Stimulated activated CD4-positive, alpha-beta T cell treated with anti-CD3 and anti-CD28 coated beads, TNF-alpha, amount 100 ng/mL, for 4 hours (primary cell): ENCODE data around the gene RPS16.

ENCODE experiments used
- DNase-seq, 3 experiments: peaks; one replicate each; pipeline ENCODE4 v3.0.0-alpha.2; 2020; ENCODE audit warnings: low read depth in 3 of 3

RPS16 gene

DNA sequence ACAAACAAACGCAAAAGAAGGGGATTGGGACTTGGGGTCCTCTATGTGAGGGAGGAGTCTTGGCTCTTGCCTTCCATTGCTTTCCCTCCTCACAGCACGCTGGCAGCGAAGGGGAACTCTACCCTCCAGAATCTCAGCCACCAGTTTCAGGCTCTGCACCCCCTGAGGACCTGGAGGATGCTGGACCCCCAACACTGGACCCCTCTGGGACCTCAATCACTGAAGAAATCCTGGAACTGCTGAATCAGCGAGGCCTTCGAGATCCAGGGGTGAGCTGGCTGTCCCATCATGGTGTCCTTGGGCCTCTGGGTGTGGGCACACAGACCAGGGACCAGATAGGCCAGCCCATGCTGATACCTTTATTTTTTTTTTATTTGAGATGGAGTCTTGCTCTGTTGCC lies 13.7 kb downstream of the RPS16 start:
- no peak for DNase-seq

DNA sequence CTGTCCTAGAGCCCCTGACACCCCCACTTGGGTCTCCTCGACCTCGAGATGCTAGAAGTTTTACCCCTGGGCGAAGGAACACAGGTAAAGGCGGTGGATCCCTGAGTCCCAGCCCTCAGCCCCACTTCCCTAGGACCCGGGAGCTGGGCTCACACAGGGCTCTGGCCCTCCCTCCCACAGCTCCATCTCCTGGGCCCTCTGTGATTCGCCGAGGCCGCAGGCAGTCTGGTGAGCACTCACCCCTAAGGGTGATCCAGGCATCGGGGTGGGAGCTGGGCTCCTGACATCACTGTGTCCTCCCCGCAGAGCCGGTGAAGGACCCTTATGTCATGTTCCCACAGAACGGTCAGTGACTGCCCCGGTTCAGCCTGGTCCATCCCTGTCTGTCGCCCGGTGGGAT lies 15.0 kb downstream of the RPS16 start:
- no peak for DNase-seq

DNA sequence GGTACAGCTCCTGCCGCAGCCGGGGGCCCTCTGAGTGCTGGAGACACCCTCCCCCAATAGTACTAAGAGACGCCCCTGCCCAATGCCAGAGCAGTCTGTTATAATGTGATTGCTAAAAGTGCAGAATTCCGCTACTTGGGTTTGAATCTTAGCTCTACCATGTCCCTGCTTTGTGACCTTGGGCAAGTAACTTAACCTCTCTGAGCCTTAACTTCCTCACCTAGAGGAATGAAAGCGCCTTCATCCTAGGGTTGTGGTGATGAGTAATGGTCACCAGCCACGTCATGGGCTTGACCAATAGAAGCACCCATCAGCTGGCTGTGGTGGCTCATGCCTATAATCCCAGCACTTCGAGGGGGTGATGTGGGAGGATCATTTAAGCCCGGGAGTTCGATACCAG lies 16.7 kb downstream of the RPS16 start:
- DNase-seq = no peak

DNA sequence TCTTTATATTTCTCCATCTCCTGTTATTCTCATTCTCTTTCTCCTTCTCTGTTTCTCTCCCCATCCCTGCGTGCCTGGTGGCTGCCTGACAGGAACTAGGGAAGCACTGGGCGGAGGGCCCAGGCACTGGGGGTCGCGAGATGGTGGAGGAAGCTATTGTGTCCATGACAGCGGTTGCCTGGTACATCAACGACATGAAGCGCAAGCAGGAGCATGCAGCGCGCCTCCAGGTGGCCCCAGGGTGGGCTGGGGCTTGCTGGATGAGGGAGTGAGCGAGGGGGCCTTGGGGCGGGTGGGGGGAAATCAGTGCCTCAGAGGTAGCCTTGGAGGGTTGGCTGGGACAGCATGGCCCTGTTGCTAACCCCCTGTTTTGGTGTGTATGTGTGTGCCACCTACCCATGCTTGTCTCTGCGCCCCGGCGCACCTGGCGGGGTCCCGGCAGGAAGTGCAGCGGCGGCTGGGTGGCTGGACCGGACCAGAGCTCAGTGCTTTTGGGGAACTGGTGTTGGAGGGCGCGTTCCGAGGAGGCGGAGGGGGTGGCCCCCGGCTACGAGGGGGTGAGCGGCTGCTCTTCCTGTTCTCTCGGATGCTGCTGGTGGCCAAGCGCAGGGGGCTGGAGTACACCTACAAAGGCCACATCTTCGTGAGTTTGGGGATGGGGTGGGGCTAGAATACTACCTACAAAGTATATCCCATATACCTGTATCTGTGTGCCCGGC lies 18.1 kb downstream of the RPS16 start:
- no peak for DNase-seq

DNA sequence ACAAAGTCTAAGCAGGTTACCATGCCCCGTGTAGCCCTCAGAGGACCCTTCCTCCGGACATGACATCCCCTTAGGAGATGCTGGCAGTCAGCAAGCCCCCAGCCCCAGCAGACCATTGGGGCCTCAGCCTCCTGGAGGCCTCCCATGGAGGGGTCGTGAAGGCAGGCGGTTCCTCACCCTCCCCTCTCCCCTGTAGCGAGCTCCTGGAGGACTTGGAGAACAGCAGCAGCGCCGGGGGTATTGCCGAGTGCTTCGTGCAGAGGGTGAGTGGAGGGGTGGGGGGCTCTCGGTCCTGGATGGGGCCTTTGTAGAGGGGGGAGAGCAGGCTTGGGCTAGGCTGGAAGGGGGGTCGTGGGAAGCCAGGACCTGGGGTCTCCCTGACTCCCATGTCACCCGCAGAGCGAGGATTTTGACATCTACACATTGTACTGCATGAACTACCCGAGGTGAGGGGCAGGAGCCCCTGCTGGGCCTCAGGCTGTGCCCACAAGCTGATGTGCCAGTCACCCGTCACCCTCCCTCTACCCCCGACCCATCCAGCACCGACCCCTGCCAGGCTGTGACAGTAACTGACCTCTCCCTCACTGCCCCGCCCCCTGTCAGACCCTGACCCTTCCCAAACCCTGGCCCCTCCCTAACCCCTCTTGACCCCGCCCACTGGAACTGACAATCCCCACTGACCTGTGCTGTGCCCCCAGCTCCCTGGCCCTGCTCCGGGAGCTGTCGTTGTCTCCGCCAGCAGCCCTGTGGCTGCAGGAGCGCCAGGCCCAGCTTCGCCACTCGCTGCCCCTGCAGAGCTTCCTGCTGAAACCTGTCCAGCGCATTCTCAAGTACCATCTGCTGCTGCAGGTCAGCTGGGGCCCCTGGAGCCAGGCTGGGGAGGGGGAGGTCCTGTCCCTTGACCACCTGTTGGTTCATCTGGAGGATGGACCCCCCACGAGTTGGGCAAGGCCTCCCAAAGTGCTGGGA lies 19.3 kb downstream of the RPS16 start:
- DNase-seq = no peak

DNA sequence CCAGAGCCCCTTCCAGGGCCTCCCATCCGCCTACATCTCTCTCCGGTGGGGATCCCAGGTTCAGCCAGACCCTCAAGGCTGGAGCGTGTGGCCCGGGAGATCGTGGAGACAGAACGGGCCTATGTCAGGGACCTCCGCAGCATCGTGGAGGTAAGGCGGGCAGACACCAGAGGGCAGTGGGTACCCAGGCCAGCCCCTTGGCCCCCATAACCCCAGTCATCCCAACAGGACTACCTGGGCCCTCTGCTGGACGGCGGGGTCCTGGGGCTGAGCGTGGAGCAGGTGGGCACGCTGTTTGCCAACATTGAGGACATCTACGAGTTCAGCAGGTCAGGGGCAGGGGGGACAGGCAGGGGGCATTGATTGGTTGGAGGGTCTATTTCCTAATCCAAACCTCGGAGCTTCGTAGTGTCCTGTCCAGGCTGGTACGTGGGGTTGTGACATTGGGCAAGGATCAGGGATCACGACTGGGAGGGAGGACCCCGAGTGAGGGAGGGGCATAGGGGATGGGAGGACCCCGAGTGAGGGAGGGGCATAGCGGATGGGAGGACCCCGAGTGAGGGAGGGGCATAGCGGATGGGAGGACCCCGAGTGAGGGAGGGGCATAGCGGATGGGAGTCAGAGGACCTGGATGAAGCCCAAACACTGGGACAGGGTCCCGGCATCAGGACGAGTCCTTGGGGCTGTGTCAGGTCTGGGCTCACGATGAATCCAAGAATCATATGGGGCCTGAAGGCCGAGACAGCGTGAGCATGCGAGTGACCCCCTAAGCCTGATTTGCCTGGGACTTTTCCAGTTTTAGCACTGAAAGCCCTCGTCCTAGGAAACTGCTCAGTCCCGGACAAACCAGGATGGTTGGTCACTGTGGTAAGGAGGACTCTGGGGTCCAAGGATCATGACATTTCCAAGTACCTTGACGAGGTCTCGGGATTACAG lies 20.4 kb downstream of the RPS16 start:
- DNase-seq = no peak

DNA sequence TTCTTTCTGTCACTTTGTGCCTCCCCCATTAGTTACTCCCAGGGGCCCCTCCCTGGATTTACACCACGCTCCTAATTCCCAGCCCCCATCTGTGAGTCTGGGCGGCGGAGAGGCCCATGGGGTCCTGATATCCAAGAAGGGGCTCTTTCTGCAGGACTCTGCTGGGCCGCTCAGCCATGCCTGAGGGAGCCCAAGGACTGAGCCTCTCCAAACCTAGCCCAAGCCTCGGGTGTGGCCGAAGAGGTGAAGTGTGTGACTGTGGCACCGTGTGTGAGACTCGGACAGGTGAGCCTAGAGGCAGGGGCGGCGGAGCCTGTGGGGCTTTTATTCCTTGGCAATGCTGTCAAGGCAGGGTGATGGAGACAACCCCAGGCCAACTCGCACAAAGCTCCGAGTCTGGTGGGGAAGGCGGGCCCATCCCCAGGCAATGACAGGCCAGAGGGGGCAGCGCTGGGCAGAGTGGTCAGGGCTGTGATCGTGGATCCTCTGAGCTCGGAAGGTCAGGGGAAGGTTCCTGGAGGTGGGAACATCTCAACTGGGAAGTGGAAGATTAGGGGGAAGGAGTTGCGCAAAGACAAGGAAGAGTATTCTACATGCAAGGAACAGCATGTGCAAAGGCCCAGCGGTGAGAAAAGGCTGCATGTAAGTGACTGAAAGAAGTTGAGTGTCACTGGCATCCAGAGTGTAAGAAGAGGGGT lies 21.7 kb downstream of the RPS16 start:
- DNase-seq = no peak

DNA sequence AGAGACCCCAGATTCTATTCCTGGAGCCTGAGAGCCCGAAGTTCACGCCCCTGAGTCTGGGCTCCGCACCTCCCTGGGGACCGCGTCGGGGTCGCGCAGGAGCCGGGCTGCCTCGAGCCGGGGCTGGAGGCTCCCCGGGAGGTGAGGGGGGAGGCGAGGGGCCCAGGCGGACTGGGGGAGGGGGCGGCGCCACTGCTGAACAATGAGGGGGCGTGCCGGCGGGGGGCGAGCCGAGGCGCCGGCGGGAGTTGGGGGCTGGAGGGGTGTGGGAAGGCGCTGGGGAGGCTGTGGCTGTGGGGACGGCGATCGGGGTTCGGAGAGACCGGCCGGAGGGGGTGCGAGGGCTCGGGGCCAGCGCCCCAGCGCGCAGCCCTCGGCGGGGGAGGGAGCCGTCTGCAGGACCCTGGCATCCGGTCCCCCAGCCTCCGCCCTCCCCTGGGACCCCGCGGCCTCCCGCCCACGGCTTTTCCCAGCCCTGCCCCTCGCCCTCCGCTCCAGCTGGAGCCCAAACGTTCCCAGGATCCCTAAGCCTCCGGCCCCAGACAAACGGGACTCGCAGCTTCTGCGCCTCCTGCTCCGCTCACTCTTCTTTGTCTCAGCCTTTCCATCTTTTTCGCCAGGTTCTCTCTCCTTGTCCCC lies 22.4 kb downstream of the RPS16 start:
- DNase-seq = no peak

DNA sequence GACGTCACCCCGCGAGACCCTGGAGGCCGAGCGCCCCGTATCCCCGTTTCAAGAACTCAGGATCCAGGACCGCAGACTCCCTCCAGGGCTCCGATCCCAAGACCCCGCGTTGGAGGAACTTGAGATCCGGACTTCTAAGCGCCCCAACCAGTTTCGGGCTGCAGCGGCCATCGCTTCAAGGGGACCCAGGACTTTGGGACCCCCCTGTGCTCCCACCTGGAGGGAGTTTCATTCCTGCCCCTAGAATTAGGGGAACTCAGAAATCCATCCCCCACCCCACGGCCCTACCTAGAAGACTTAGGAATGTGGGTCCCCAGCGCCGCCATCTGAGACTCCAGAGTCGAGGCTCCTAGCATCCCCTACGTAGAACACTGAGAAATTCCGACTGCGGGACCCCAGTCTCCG lies 22.9 kb downstream of the RPS16 start:
- DNase-seq = no peak

DNA sequence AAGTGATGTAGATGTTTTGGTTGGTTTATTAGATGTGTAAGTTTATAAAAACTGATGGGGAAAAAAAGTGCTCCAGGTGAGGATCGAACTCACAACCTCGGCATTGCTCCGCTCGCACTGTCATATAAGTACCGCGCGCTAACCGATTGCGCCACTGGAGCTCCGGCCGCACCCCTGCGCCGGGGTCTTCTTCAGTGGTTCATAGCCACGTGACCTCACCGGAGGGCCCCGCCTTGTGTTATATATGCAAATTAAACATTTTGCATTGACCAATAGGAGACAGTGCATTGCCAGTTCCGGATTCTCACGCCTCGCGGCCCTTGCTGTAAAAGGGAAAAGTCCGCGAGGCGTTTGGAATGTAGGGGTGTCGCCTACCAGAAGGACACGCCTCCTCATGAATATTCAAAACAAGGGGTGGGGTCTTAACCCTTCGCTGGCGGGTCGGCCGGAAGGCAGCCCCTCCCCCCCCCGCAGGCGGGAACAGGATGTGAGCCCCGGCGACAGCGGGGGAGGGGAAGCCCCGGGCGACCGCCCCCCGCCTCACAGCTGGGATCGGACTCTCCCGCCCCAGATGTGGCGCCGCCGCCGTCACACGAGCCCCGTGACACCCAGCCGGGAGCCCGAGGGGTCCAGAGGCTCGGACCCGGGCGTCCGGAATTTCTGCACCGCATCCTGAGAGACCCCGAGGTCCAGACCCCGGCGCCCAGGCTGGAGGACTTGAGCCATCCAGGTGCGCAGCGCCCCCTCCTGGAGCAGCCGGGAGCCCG lies 23.5 kb downstream of the RPS16 start, which contains the start of gene PLEKHG2:
TSS of gene PLEKHG2 (plus strand) at position 570 of the 767 bp plus-strand sequence. CDS start 1,418 bp downstream, outside the sequence.
- DNase-seq = peak; percentile 92 to 99 (median 97)

DNA sequence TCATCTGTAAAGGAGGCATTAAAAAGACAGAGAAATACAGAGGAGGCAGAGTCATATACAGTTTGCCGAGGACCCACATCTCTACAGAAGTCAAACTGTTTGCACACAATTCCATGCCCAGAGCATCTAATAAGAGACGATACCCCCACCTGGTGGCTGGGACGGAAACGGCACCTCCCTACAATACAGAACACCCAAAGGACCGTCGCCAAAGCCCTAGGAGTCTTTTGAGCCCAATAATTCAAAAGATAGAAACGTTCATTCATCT lies 24.0 kb downstream of the RPS16 start:
- peak; percentile 80 to 87 (median 83) for DNase-seq

DNA sequence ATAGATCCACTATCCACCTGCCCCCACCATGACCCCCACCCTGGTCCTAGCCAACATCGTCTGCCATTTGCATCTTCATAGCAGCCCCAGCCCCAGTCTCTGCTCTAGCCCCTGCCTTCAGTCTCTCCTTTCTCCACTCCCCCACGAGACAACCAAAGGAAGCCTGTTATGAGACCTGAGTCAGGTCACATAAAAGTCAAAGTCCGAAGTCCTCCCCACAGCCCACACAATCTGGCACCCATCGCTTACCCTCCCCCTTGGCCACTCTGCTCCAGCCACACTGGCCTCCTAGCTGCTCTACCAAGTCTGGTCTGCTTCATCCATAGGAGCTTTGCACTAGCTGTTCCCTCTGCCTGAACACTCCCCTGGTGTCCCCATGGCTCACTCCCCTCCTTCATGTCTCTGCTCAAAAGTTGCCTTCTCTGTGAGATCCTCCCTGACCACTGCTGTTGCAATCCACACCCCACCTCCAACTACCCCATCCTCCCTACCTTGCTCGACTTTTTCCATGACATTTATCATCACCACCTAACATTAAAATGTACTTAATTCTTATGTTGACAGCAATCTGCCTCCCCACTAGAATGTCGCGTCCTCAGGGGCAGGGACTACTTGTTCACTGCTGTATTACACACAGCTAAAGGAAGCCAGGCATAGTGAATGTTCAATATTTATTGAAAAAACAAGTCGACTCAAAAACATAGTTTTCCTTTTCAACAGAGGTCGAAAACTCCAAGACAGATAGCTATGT lies 24.5 kb downstream of the RPS16 start:
- no peak for DNase-seq

DNA sequence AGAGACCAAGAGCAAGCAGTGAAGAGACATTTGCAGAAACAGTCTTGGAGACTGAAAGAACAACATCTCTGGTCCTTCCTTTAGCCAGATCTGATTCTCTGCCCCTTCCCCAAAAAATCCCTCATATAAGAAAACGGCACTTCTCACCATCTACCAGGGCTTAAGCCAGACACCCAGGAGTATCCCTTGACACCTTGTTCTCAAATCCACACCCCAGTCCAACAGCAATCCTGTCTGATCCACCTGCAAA lies 25.0 kb downstream of the RPS16 start:
- DNase-seq = no peak

DNA sequence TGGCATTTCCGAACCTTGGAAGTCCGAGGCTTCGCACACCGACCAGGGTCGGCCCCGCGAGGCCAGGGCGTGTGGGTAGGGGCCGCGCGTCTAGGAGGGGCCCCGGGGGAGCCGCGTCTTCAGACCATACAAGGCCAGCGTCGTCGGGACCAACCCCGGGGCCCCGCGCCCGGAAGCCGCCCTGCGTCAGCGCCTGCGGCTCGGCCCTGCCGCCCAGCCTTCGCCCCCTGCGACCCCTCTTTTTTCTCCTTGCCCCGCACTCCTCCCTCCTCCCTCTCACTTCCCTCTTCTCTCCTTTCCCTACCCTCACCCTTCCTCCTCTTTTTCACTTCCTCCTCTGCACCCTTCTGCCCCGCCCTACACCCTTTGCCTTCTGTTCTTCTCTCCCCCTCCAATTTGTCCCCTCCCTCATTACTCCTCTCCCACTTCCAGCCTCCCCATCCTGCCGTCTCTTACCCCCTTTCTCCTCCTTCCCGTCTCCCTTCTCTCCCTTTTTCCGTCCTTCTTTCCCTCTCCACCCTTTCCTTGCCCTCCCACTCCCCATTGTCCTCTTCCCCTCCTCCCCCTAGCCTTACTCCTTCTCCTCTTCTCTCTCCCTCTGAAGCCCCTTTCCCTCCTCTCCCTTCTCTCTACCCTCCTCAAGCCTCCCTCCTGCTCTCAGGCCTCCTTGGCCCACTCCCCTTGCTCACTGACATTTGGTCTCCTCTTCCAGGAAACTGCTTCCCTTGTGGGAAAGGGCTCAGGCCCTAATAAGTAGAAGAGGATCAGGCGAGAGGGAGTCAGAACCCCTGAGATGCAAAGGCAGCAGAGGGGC lies 25.5 kb downstream of the RPS16 start:
- DNase-seq = peak in 1 of 3 experiments; percentile 41

DNA sequence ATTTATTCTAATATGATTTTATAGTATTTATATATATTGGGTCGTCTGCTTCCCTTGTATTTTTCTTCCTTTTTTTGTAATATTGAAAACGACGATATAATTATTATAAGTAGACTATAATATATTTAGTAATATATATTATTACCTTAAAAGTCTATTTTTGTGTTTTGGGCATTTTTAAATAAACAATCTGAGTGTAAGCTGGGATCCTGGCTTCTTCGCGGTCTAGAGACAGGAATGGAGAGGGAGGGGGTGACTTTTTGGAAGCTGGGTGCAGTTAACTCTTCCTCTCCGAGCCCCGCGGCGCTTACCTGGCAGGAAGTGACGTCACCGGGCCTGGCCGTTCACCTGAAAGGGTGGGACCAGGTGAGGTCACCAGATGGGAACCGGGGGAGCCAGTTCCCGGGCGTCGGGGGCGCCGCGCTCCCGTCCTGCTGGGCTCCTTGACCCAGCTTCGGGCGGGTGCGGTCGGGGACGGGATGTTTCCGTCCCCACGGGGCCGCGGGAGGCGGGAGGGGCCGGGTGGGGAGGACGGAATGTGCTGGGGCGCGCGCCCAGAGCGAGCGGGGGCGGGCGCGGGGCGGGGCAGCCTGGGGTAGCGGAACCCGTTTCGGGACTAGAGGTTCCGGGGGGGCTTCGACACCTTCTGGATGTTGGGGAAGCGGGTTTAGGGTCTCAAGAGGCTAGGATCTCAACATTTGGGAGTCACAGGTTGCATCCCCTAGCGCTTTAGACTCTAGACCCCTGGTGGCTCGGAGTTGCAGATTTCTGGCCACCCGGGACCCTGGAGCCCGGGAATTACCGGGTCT lies 26.3 kb downstream of the RPS16 start:
- peak; percentile 71 to 78 (median 73) for DNase-seq

DNA sequence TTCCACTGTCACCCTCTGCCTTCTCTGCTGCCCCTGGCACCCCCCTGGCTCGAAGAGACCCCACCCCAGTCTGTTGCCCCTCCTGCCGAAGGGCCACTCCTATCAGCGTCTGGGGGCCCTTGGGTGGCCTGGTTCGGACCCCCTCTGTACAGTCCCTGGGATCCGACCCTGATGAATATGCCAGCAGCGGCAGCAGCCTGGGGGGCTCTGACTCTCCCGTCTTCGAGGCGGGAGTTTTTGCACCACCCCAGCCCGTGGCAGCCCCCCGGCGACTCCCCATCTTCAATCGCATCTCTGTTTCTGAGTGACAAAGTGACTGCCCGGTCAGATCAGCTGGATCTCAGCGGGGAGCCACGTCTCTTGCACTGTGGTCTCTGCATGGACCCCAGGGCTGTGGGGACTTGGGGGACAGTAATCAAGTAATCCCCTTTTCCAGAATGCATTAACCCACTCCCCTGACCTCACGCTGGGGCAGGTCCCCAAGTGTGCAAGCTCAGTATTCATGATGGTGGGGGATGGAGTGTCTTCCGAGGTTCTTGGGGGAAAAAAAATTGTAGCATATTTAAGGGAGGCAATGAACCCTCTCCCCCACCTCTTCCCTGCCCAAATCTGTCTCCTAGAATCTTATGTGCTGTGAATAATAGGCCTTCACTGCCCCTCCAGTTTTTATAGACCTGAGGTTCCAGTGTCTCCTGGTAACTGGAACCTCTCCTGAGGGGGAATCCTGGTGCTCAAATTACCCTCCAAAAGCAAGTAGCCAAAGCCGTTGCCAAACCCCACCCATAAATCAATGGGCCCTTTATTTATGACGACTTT lies 27.1 kb downstream of the RPS16 start:
- no peak for DNase-seq
